Measurements from ENCODE around the gene BIRC7. TPM values are rescaled to one million over a fixed set of nuclear protein-coding genes. Genes with fewer than 3 reads are reported as not detected.

BIRC7 gene
- polyA plus RNA-seq, 3 donors: 0.21 TPM; not detected in 2

DNA sequence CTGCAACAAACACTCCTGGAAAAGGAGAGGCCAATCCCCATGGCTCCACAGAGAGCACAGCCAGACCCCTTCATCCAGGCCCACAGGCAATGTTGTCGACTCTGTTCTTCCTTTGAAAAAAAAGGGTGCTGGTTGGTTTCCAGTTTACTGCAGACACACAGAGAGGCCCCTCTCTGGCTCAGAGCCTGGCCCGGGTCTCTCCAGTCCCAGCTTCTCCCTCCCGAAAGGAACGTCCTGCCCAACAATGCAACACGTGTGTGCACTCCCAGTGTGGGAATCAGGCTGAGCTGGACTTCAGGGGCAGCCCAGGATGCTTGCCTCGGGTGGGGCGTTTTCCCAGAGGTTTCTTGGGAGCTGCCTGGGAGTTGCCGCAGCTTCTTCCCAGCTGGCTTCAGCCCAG, 23.1 kb downstream of the BIRC7 start:
- Histone ChIP-seq H3K27me3 (ENCODE audit: control insufficient read depth in 2 of 2, insufficient read depth in 2 of 2, low read length in 2 of 2) (peaks cover 9 to 32% of the 10 kb centered on the region in 2 donors), H3K4me2 (replicated peaks; ENCODE audit: extremely low read depth, low read length, poor library complexity, severe bottlenecking) (no peak overlapping the region), H3K4me1 (ENCODE audit: control insufficient read depth in 1 of 2, insufficient read depth in 2 of 2, low read length in 2 of 2) (no peaks in the 10 kb centered on the region), H3K36me3 (replicated peaks in 1 of 2; ENCODE audit: control insufficient read depth in 1 of 2, insufficient read depth in 2 of 2, low read length in 2 of 2) (no peaks in the 10 kb centered on the region), H4K20me1 (ENCODE audit: insufficient read depth, low read length) (no peaks in the 10 kb centered on the region), H3K27ac (ENCODE audit: low read depth in 1 of 2, low read length in 2 of 2) (no peak overlapping the region), H3K79me2 (ENCODE audit: insufficient read depth, low read length) (no peaks in the 10 kb centered on the region), H3K9ac (ENCODE audit: insufficient read depth, low read length, poor library complexity, severe bottlenecking) (no peak overlapping the region), H2AFZ (ENCODE audit: insufficient read depth, low read depth, low read length, poor library complexity, severe bottlenecking) (no peak overlapping the region), H3K4me3 (replicated peaks in 1 of 3; ENCODE audit: low read depth in 2 of 3, low read length in 3 of 3) (no peak overlapping the region), H3K9me3 (replicated peaks in 1 of 2; ENCODE audit: control insufficient read depth in 1 of 2, insufficient read depth in 1 of 2, low read length in 2 of 2) (peaks cover 0 to 5% of the 10 kb centered on the region in 2 donors)
- WGBS (ENCODE audit: insufficient coverage): 67% methylated on average over 7 of the region's 8 CpGs
- no peak overlapping the region for H3K4me3 Mint-ChIP-seq
- intact Hi-C loops (cut with micrococcal nuclease): no loop called here
- H3K27ac Mint-ChIP-seq: no peak overlapping the region
- H3K36me3 Mint-ChIP-seq: no peaks in the 10 kb centered on the region
- H3K4me1 Mint-ChIP-seq: no peaks in the 10 kb centered on the region
- no peak for DNase-seq
- TF ChIP-seq CTCF (IDR thresholded peaks at IDR 0.05): no peak
- H3K27me3 Mint-ChIP-seq (ENCODE audit: low read depth in 3 of 3): peaks cover 45 to 60% (median 51%) of the 10 kb centered on the region in 3 donors
- peaks cover 0 to 5% (median 0%) of the 10 kb centered on the region in 7 donors for H3K9me3 Mint-ChIP-seq

GRCh38 chr20:63259734-63260460, 24.2 kb downstream of the BIRC7 start:
- H3K4me3 Mint-ChIP-seq: no peak overlapping the region
- Histone ChIP-seq H3K79me2 (ENCODE audit: insufficient read depth, low read length) (no peaks in the 10 kb centered on the region), H2AFZ (ENCODE audit: insufficient read depth, low read depth, low read length, poor library complexity, severe bottlenecking) (no peak overlapping the region), H3K9ac (ENCODE audit: insufficient read depth, low read length, poor library complexity, severe bottlenecking) (no peak overlapping the region), H3K4me1 (ENCODE audit: control insufficient read depth in 1 of 2, insufficient read depth in 2 of 2, low read length in 2 of 2) (no peaks in the 10 kb centered on the region), H4K20me1 (ENCODE audit: insufficient read depth, low read length) (no peaks in the 10 kb centered on the region), H3K27me3 (ENCODE audit: control insufficient read depth in 2 of 2, insufficient read depth in 2 of 2, low read length in 2 of 2) (peaks cover 6 to 28% of the 10 kb centered on the region in 2 donors), H3K9me3 (replicated peaks in 1 of 2; ENCODE audit: control insufficient read depth in 1 of 2, insufficient read depth in 1 of 2, low read length in 2 of 2) (peaks cover 0 to 2% of the 10 kb centered on the region in 2 donors), H3K4me3 (replicated peaks in 1 of 3; ENCODE audit: low read depth in 2 of 3, low read length in 3 of 3) (no peak overlapping the region), H3K27ac (ENCODE audit: low read depth in 1 of 2, low read length in 2 of 2) (no peak overlapping the region), H3K4me2 (replicated peaks; ENCODE audit: extremely low read depth, low read length, poor library complexity, severe bottlenecking) (no peak overlapping the region), H3K36me3 (replicated peaks in 1 of 2; ENCODE audit: control insufficient read depth in 1 of 2, insufficient read depth in 2 of 2, low read length in 2 of 2) (no peaks in the 10 kb centered on the region)
- 77% methylated on average over 21 of the region's 25 CpGs for WGBS (ENCODE audit: insufficient coverage)
- H3K27me3 Mint-ChIP-seq (ENCODE audit: low read depth in 3 of 3): peaks cover 44 to 56% (median 52%) of the 10 kb centered on the region in 3 donors
- H3K36me3 Mint-ChIP-seq: no peaks in the 10 kb centered on the region
- peaks cover 0 to 3% (median 0%) of the 10 kb centered on the region in 7 donors for H3K9me3 Mint-ChIP-seq
- no peak overlapping the region for H3K27ac Mint-ChIP-seq
- intact Hi-C loops (cut with micrococcal nuclease): no loop called here
- DNase-seq: no peak
- TF ChIP-seq CTCF (IDR thresholded peaks at IDR 0.05): no peak
- no peaks in the 10 kb centered on the region for H3K4me1 Mint-ChIP-seq

All from CD14-positive monocyte (primary cell).